Loucy (cell line): ENCODE results near the gene RIMKLA.

Source experiments
- H2AFZ ChIP-seq: fragments of 200-600 bp; sonication (generic); 2 replicates; pipeline ENCODE4 v1.6.0; 2016; ENCODE audit warnings: antibody characterized with exemption, mild to moderate bottlenecking, low read length, moderate library complexity
- H3F3A ChIP-seq: fragments of 200-600 bp; 2 replicates; pipeline ENCODE4 v1.6.0; 2016; ENCODE audit warnings: antibody characterized with exemption, low read depth, mild to moderate bottlenecking
- H3K27me3 ChIP-seq: fragments of 200-600 bp; sonication (generic); 2 replicates; pipeline ENCODE4 v1.6.1; 2014; ENCODE audit warnings: low read length, mild to moderate bottlenecking; ENCODE audit not compliant: insufficient read depth, poor library complexity, severe bottlenecking
- H3K36me3 ChIP-seq: fragments of 200-600 bp; sonication (generic); 2 replicates; pipeline ENCODE4 v1.6.1; 2016; ENCODE audit warnings: low read length; ENCODE audit not compliant: insufficient read depth
- H3K4me1 ChIP-seq: fragments of 200-600 bp; sonication (generic); 2 replicates; pipeline ENCODE4 v1.5.1; 2014; ENCODE audit warnings: low read length, mild to moderate bottlenecking; ENCODE audit not compliant: insufficient read depth, poor library complexity, severe bottlenecking
- H3K4me2 ChIP-seq: fragments of 200-600 bp; sonication (generic); 2 replicates; pipeline ENCODE4 v1.6.0; 2014; ENCODE audit warnings: antibody characterized with exemption, low read length, low read depth, mild to moderate bottlenecking; ENCODE audit not compliant: poor library complexity, severe bottlenecking
- H3K4me3 ChIP-seq: fragments of 200-600 bp; sonication (generic); 2 replicates; pipeline ENCODE4 v1.5.1; 2014; ENCODE audit warnings: low read length, mild to moderate bottlenecking, mixed read lengths; ENCODE audit not compliant: poor library complexity, severe bottlenecking
- H3K79me2 ChIP-seq: fragments of 200-600 bp; sonication (generic); 2 replicates; pipeline ENCODE4 v1.6.1; 2014; ENCODE audit warnings: low read length; ENCODE audit not compliant: insufficient read depth
- H3K9ac ChIP-seq: fragments of 200-600 bp; sonication (generic); 2 replicates; pipeline ENCODE4 v1.6.0; 2014; ENCODE audit warnings: mild to moderate bottlenecking, low read depth, low read length, moderate library complexity; ENCODE audit not compliant: poor library complexity, severe bottlenecking
- H3K9me2 ChIP-seq: fragments of 200-600 bp; sonication (generic); replicated peaks from 2 replicates; pipeline ENCODE4 v1.6.1; 2016; ENCODE audit warnings: low read depth, low read length, mixed read lengths
- H3K9me3 ChIP-seq: fragments of 200-600 bp; sonication (generic); 2 replicates; pipeline ENCODE4 v1.6.1; 2014; ENCODE audit warnings: mild to moderate bottlenecking, antibody characterized with exemption, low read length, low read depth; ENCODE audit not compliant: insufficient read depth
- H4K20me1 ChIP-seq: fragments of 200-600 bp; sonication (generic); 2 replicates; pipeline ENCODE4 v1.6.0; 2014; ENCODE audit warnings: antibody characterized with exemption, low read length, mild to moderate bottlenecking; ENCODE audit not compliant: insufficient read depth, poor library complexity, severe bottlenecking
- CTCF ChIP-seq: fragments of 200-600 bp; sonication (generic); conservative IDR thresholded peaks from 2 replicates; pipeline ENCODE4 v1.5.1; 2014; ENCODE audit warnings: mild to moderate bottlenecking, antibody characterized with exemption, low read length
- EZH2phosphoT487 ChIP-seq: fragments of 200-600 bp; IDR thresholded peaks from 2 replicates; pipeline ENCODE4 v1.6.1; 2018; ENCODE audit warnings: antibody characterized with exemption, mild to moderate bottlenecking, moderate library complexity, borderline replicate concordance

The RIMKLA gene

GRCh38 chr1:42414551-42415496, 34.2 kb downstream of the RIMKLA start:
- no peak overlapping the region for H3K9ac ChIP-seq
- no peak overlapping the region for H2AFZ ChIP-seq
- no peaks in the 10 kb centered on the region for H3K27me3 ChIP-seq
- H3K4me1 ChIP-seq, result no peaks in the 10 kb centered on the region
- H3K4me2 ChIP-seq, result no peak overlapping the region
- H3K79me2 ChIP-seq, result no peaks in the 10 kb centered on the region
- H3K9me3 ChIP-seq, result no peaks in the 10 kb centered on the region
- H3K4me3 ChIP-seq, result no peak overlapping the region
- no peak for TF ChIP-seq CTCF
- TF ChIP-seq EZH2phosphoT487, result no peak
- H3K36me3 ChIP-seq, result no peaks in the 10 kb centered on the region
- no peaks in the 10 kb centered on the region for H4K20me1 ChIP-seq
- no peaks in the 10 kb centered on the region for H3K9me2 ChIP-seq
- no peaks in the 10 kb centered on the region for H3F3A ChIP-seq

- Histone ChIP-seq H3K36me3 (no peaks in the 10 kb centered on the region), H3K9ac (no peak overlapping the region), H3K4me3 (no peak overlapping the region), H3K9me3 (no peaks in the 10 kb centered on the region), H3K4me1 (no peaks in the 10 kb centered on the region), H3K4me2 (no peak overlapping the region), H3K79me2 (no peaks in the 10 kb centered on the region), H2AFZ (no peak overlapping the region), H3K9me2 (no peaks in the 10 kb centered on the region), H4K20me1 (no peaks in the 10 kb centered on the region), H3F3A (no peaks in the 10 kb centered on the region), H3K27me3 (no peaks in the 10 kb centered on the region)
- TF ChIP-seq EZH2phosphoT487, result no peak
- TF ChIP-seq CTCF, result no peak
Observed at GRCh38 chr1:42417166-42417565, 36.6 kb downstream of the RIMKLA start.

GRCh38 chr1:42418516-42418915, 37.9 kb downstream of the RIMKLA start:
- Histone ChIP-seq H3K9ac (no peak overlapping the region), H3K4me2 (no peak overlapping the region), H3K4me3 (no peak overlapping the region), H3K79me2 (no peaks in the 10 kb centered on the region), H3K36me3 (no peaks in the 10 kb centered on the region), H3K9me2 (no peaks in the 10 kb centered on the region), H3K4me1 (no peaks in the 10 kb centered on the region), H2AFZ (no peak overlapping the region), H3K9me3 (no peaks in the 10 kb centered on the region), H3K27me3 (no peaks in the 10 kb centered on the region), H3F3A (no peaks in the 10 kb centered on the region), H4K20me1 (no peaks in the 10 kb centered on the region)
- TF ChIP-seq CTCF (no peak), EZH2phosphoT487 (no peak)
